ENCODE measurements around the gene GP9. TPM values are rescaled to one million over a fixed set of nuclear protein-coding genes. Genes with fewer than 3 reads are reported as not detected.

GP9 gene
- total and polyA plus RNA-seq, 7 donors, result 0.26 TPM; not detected in 6

DNA sequence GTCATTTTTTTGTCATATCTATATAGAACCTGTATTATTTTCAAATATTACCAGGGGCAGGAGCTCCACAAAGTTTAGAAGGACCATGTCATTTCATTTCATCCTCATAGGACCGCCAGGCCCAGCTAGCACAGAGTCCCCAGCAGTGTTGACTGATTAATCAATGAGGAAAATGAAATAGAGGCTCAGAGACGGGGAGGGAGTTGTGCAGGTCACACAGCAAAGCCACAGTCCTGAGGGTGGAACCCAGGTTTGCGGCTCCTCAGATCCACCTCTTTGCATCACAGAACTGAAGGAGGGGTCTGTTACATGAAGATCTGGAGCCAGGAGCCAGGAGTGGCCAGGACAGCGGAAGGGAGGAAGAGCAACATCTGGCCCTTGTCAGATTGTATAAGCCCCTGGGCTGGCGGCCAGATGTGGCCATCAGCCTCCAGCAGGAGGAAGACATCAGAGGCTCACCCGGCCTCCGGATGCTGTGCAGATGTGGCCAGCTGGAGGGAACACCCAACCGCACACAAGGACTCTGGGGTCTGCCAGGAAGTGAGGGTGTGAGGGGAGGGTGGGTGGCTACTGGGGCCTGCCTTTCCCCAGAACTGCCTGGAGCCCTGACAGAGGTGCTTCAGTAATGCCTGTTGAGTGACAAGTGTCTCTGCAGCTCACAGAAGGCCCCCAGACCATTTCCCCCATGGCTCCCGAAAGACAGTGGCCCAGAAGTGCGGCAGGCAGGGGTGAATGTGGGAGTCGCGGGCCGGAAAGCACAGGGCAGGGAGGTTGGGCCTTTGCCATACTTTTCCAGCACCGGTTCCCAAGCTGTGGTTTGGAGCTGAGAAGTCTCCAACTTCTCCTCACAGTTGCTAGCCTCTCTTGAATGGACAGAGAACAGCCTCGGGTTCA, 38.2 kb upstream of the GP9 start:
- TF ChIP-seq POLR2AphosphoS5 (IDR thresholded peaks at IDR 0.05) (peak; percentile 72 to 93 (median 84)), POLR2A (IDR thresholded peaks at IDR 0.05) (no peak)
- no peaks in the 10 kb centered on the region for H3K36me3 ChIP-seq
- intact Hi-C loops (cut with DNase I), result no loop called here
- H3K4me3 ChIP-seq, result no peak overlapping the region
- peak overlapping the region; percentile 57 to 66 (median 64) for H3K27ac ChIP-seq
- H3K27me3 ChIP-seq, result no peaks in the 10 kb centered on the region
- peak; percentile 96 for DNase-seq
- WGBS, 2 donors, result 75 to 76% methylated on average over 15 of the region's 15 CpGs
- H3K4me1 ChIP-seq, result peaks cover 0 to 26% (median 18%) of the 10 kb centered on the region in 4 donors
- H3K9me3 ChIP-seq, result no peaks in the 10 kb centered on the region

DNA sequence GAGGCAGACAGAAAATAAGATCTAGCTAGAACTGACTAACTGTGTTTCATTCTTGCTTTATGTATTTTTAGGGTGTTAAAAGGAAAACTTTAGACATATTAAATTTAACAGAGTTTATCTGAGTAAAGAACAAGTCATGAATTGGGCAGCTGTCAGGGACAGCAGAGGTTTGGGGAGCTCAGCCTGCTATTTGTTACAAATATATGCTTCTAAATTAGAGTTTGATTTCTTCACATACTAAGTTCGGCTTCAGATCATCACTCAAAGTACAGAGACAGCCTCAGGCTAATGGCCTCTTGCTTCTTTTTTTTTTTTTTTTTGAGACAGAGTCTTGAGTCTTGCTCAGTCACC, 37.6 kb upstream of the GP9 start:
- DNase-seq, result no peak
- intact Hi-C loops (cut with DNase I), result no loop called here
- H3K27ac ChIP-seq, result peak overlapping the region; percentile 57 to 66 (median 64)
- no peak overlapping the region for H3K4me3 ChIP-seq
- no peaks in the 10 kb centered on the region for H3K36me3 ChIP-seq
- no peak for TF ChIP-seq POLR2A (IDR thresholded peaks at IDR 0.05)
- H3K4me1 ChIP-seq, result peaks cover 0 to 30% (median 19%) of the 10 kb centered on the region in 4 donors
- H3K27me3 ChIP-seq, result no peaks in the 10 kb centered on the region
- WGBS, 2 donors, result 76 to 79% methylated on average over 1 of the region's 1 CpG
- H3K9me3 ChIP-seq, result no peaks in the 10 kb centered on the region

DNA sequence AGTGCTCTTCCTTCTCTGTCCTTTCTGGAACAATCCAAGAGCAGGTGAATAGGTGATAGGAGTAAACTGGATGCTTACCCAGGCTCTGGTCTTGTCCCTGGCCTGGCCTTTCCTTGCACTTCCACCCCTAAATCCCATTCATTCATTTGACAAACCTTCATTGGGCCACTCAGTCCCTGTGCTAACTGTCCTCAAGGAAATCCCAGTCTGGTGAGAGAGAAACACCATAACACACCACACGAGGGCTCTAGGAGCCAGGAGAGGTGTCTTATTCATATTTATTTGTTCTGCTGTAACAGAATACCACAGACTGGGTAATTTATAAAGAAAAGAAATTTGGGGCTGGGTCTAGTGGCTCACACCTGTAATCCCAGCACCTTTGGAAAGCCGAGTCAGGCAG, 36.7 kb upstream of the GP9 start:
- TF ChIP-seq EP300 (IDR thresholded peaks at IDR 0.05) (no peak), POLR2AphosphoS5 (IDR thresholded peaks at IDR 0.05) (no peak)
- 28 to 71% methylated on average over 2 of the region's 2 CpGs for WGBS, 2 donors

DNA sequence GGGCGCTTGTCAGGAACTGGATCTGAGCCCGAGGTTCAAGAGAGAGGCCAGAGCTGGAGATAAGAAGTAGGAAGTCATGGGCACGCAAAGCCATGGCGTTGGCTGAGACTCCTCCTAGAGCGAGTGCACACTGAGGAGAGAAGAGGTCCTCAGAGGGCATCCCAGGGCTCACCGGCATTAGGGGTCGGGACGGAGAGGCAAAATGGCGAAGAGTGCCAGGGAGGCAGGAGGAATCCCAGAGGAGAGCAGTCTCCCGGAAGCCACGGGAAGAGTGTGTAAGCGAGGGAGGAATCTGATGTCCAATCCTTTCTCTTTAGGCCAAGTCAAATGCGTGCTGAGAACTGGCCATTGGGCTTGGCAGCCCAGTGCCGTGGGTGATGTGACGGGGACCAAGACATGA, 35.5 kb upstream of the GP9 start:
- no peaks in the 10 kb centered on the region for H3K36me3 ChIP-seq
- peak; percentile 59 for DNase-seq
- peak overlapping the region; percentile 12 to 66 (median 60) for H3K27ac ChIP-seq
- TF ChIP-seq, protein P1, sequence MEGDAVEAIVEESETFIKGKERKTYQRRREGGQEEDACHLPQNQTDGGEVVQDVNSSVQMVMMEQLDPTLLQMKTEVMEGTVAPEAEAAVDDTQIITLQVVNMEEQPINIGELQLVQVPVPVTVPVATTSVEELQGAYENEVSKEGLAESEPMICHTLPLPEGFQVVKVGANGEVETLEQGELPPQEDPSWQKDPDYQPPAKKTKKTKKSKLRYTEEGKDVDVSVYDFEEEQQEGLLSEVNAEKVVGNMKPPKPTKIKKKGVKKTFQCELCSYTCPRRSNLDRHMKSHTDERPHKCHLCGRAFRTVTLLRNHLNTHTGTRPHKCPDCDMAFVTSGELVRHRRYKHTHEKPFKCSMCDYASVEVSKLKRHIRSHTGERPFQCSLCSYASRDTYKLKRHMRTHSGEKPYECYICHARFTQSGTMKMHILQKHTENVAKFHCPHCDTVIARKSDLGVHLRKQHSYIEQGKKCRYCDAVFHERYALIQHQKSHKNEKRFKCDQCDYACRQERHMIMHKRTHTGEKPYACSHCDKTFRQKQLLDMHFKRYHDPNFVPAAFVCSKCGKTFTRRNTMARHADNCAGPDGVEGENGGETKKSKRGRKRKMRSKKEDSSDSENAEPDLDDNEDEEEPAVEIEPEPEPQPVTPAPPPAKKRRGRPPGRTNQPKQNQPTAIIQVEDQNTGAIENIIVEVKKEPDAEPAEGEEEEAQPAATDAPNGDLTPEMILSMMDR (IDR thresholded peaks at IDR 0.05), result no peak
- TF ChIP-seq EP300 (IDR thresholded peaks at IDR 0.05) (no peak), POLR2A (IDR thresholded peaks at IDR 0.05) (no peak), POLR2AphosphoS5 (IDR thresholded peaks at IDR 0.05) (no peak)
- 89 to 93% methylated on average over 15 of the region's 15 CpGs for WGBS, 2 donors
- H3K27me3 ChIP-seq, result no peaks in the 10 kb centered on the region
- peaks cover 0 to under 1% (median 0%) of the 10 kb centered on the region in 4 donors for H3K9me3 ChIP-seq
- peaks cover 0 to 30% (median 19%) of the 10 kb centered on the region in 4 donors for H3K4me1 ChIP-seq
- H3K4me3 ChIP-seq, result no peak overlapping the region
- intact Hi-C loops (cut with DNase I), result no loop called here

More for the DNA sequence above, 36.7 kb upstream of the GP9 start:
- no peaks in the 10 kb centered on the region for H3K27me3 ChIP-seq
- DNase-seq, result no peak
- H3K9me3 ChIP-seq, result no peaks in the 10 kb centered on the region
- H3K36me3 ChIP-seq, result no peaks in the 10 kb centered on the region
- intact Hi-C loops (cut with DNase I), result no loop called here
- H3K27ac ChIP-seq, result peak overlapping the region in 3 of 4 donors; percentile 57 to 66 (median 62)
- H3K4me3 ChIP-seq, result no peak overlapping the region
- H3K4me1 ChIP-seq, result peaks cover 0 to 30% (median 19%) of the 10 kb centered on the region in 4 donors

DNA sequence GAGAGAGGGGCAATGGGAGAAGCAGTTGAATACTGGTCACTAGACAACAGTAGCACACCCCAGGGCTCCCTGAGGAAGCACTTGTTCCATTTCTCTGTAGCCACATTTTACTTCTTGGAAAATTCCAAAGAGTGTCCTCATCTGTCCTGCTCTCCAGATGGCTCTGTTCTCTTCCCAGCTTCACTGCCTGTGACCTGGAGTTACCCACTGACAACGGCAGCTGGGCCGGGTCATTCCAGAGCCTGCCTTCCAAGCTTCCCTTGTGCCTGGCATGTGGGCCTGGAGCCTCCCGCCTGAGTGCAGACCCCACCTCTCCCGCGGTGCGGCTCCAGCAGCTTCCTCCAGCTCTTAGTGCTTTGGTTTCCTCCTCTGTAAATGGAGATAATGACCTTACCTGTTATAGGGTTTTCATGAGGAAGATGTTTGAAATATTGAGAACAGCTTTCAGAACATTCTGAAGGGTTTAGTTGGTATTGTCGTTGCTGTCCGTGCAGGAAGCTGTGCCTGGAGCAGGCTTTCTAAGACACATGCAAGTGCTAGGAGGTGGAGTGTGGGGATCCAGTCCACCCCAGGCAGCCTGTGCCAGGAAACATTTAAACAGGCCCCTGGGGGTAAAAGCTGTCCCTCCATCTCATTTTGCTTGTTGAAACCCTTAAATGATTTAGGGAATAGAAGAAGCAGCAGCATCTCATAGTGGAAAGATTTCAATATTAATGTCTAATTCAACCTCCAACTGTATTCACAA, 34.7 kb upstream of the GP9 start:
- WGBS, 2 donors, result 74 to 78% methylated on average over 8 of the region's 8 CpGs
- TF ChIP-seq POLR2A (IDR thresholded peaks at IDR 0.05) (no peak), POLR2AphosphoS5 (IDR thresholded peaks at IDR 0.05) (peak in 3 of 4 donors; percentile 68 to 74 (median 70)), EP300 (IDR thresholded peaks at IDR 0.05) (no peak)
- TF ChIP-seq, protein P1 (IDR thresholded peaks at IDR 0.05), result no peak
- H3K27ac ChIP-seq, result peak overlapping the region; percentile 58 to 66 (median 63)

More for the DNA sequence above, 34.7 kb upstream of the GP9 start:
- H3K4me3 ChIP-seq, result no peak overlapping the region
- peak; percentile 89 for DNase-seq
- no peaks in the 10 kb centered on the region for H3K27me3 ChIP-seq
- peaks cover 0 to 30% (median 19%) of the 10 kb centered on the region in 4 donors for H3K4me1 ChIP-seq
- H3K9me3 ChIP-seq, result peaks cover 0 to 3% (median 0%) of the 10 kb centered on the region in 4 donors
- intact Hi-C loops (cut with DNase I), result no loop called here
- no peaks in the 10 kb centered on the region for H3K36me3 ChIP-seq

Measured in sigmoid colon (tissue), 7 donors.